Measurements from ENCODE around the gene SLC1A5. TPM values are rescaled to one million over a fixed set of nuclear protein-coding genes. Genes with fewer than 3 reads are reported as not detected.

Gene SLC1A5
- polyA plus RNA-seq, 1 of the 3 experiments (the other 2 are of a cell fraction) = 80.4 TPM

- Histone ChIP-seq H3F3A (replicated peaks; ENCODE audit: insufficient read depth) (peaks cover 22% of the 10 kb centered on the region), H3K4me3 (ENCODE audit: low read depth in 2 of 2, low read length in 1 of 2) (peak overlapping the region; percentile 62 to 95), H3K36me3 (replicated peaks in 1 of 2; ENCODE audit: control insufficient read depth in 1 of 2, insufficient read depth in 2 of 2, low read length in 1 of 2) (peaks cover 8 to 24% of the 10 kb centered on the region in 2 experiments), H3K79me2 (ENCODE audit: insufficient read depth) (peaks cover 70% of the 10 kb centered on the region), H3K4me2 (peak overlapping the region; percentile 98), H3K9ac (peak overlapping the region; percentile 91), H3K9me2 (no peaks in the 10 kb centered on the region), H3K27ac (ENCODE audit: low read depth in 2 of 2, low read length in 1 of 2) (peak overlapping the region; percentile 87 to 92), H3K4me1 (ENCODE audit: control insufficient read depth in 1 of 2, insufficient read depth in 2 of 2, low read depth in 1 of 2, low read length in 1 of 2) (peaks cover 18 to 30% of the 10 kb centered on the region in 2 experiments; a peak in 3 of 4 replicates), H4K20me1 (ENCODE audit: insufficient read depth) (peaks cover 9% of the 10 kb centered on the region; the same call in 1 of the 2 replicates), H2AFZ (ENCODE audit: low read depth) (peak overlapping the region; percentile 41; the same call in 1 of the 2 replicates), H3K27me3 (ENCODE audit: insufficient read depth) (no peaks in the 10 kb centered on the region), H3K9me3 (no peaks in the 10 kb centered on the region)
- TF ChIP-seq YY1 (IDR thresholded peaks at IDR 0.05; ENCODE audit: low read depth) (0 out of 2 replicates have a peak, but pooled peaks have one; percentile 16), GATA2 (CRISPR knock-in tag; IDR thresholded peaks at IDR 0.05) (peak; percentile 83), RAD21 (IDR thresholded peaks at IDR 0.05; ENCODE audit: low read length) (peak; percentile 14; the same call in 1 of the 2 replicates), EZH2phosphoT487 (IDR thresholded peaks at IDR 0.05; ENCODE audit: borderline replicate concordance, low read depth) (no peak), CHD2 (IDR thresholded peaks at IDR 0.05; ENCODE audit: low read length, partially characterized antibody) (peak; percentile 53), RXRA (IDR thresholded peaks at IDR 0.05; ENCODE audit: borderline replicate concordance, low read depth) (no peak), TAF1 (IDR thresholded peaks at IDR 0.05; ENCODE audit: borderline replicate concordance, low read depth, low read length) (0 out of 2 replicates have a peak, but pooled peaks have one; percentile 26), SIN3A (IDR thresholded peaks at IDR 0.05; ENCODE audit: borderline replicate concordance, low read depth, low read length) (peak; percentile 75), POLR2AphosphoS5 (IDR thresholded peaks at IDR 0.05; ENCODE audit: low read depth, low read length) (peak; percentile 49), IRF3 (IDR thresholded peaks at IDR 0.05; ENCODE audit: low read depth, low read length) (no peak), MXI1 (IDR thresholded peaks at IDR 0.05; ENCODE audit: low read depth, low read length) (peak; percentile 99), JUND (IDR thresholded peaks at IDR 0.05) (peak; percentile 40; the same call in 1 of the 2 replicates), EP300 (IDR thresholded peaks at IDR 0.05; ENCODE audit: borderline replicate concordance in 1 of 2, low read depth in 1 of 2, low read length in 1 of 2) (peak in 1 of 2 experiments; percentile 48; a peak in 1 of 4 replicates), FOSL2 (IDR thresholded peaks at IDR 0.05; ENCODE audit: borderline replicate concordance, low read depth) (peak; percentile 72; the same call in 1 of the 2 replicates), RCOR1 (IDR thresholded peaks at IDR 0.05; ENCODE audit: low read length) (peak; percentile 81), RFX5 (IDR thresholded peaks at IDR 0.05; ENCODE audit: low read length) (no peak)
- TF ChIP-seq, protein P1, sequence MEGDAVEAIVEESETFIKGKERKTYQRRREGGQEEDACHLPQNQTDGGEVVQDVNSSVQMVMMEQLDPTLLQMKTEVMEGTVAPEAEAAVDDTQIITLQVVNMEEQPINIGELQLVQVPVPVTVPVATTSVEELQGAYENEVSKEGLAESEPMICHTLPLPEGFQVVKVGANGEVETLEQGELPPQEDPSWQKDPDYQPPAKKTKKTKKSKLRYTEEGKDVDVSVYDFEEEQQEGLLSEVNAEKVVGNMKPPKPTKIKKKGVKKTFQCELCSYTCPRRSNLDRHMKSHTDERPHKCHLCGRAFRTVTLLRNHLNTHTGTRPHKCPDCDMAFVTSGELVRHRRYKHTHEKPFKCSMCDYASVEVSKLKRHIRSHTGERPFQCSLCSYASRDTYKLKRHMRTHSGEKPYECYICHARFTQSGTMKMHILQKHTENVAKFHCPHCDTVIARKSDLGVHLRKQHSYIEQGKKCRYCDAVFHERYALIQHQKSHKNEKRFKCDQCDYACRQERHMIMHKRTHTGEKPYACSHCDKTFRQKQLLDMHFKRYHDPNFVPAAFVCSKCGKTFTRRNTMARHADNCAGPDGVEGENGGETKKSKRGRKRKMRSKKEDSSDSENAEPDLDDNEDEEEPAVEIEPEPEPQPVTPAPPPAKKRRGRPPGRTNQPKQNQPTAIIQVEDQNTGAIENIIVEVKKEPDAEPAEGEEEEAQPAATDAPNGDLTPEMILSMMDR (IDR thresholded peaks at IDR 0.05) = no peak
- TF ChIP-seq, protein P2, sequence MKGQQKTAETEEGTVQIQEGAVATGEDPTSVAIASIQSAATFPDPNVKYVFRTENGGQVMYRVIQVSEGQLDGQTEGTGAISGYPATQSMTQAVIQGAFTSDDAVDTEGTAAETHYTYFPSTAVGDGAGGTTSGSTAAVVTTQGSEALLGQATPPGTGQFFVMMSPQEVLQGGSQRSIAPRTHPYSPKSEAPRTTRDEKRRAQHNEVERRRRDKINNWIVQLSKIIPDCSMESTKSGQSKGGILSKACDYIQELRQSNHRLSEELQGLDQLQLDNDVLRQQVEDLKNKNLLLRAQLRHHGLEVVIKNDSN (IDR thresholded peaks at IDR 0.05; ENCODE audit: borderline replicate concordance, low read depth) = no peak; the same call in 1 of the 2 replicates
- TF ChIP-seq, protein P3, sequence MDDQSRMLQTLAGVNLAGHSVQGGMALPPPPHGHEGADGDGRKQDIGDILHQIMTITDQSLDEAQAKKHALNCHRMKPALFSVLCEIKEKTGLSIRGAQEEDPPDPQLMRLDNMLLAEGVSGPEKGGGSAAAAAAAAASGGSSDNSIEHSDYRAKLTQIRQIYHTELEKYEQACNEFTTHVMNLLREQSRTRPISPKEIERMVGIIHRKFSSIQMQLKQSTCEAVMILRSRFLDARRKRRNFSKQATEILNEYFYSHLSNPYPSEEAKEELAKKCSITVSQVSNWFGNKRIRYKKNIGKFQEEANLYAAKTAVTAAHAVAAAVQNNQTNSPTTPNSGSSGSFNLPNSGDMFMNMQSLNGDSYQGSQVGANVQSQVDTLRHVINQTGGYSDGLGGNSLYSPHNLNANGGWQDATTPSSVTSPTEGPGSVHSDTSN (IDR thresholded peaks at IDR 0.05) = peak; percentile 39; the same call in 1 of the 2 replicates
- TF ChIP-seq, protein P4, sequence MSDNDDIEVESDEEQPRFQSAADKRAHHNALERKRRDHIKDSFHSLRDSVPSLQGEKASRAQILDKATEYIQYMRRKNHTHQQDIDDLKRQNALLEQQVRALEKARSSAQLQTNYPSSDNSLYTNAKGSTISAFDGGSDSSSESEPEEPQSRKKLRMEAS (IDR thresholded peaks at IDR 0.05; ENCODE audit: low read depth) = peak; percentile 90
- POLR2A ChIA-PET = interaction anchor here (0.6 kb wide), 1 partner anchor 41 kb away, joined by 3 read pairs; the partner anchor contains the start of gene FKRP
- peak; percentile 86 for DNase-seq
- CTCF ChIA-PET = interaction anchor here (0.6 to 2.3 kb wide), 9 partner anchors 13 to 84 kb away, joined by 3 to 8 read pairs (median 4); no protein-coding TSS in a partner anchor
- WGBS (ENCODE audit: low lambda C conversion rate) = 0% methylated on average over 13 of the region's 20 CpGs
These were observed 2.0 kb downstream of the SLC1A5 start for GRCh38 chr19:46786236-46787039.

Data from SK-N-SH (cell line).